Ovary (tissue), 9 donors: ENCODE results near the gene STK32C. TPM values are rescaled to one million over a fixed set of nuclear protein-coding genes. Genes with fewer than 3 reads are reported as not detected.

Source experiments
- DNase-seq, 5 donors: peaks; one replicate each; pipeline ENCODE4 v3.0.0-alpha.2; 2019 to 2020
- H3K27ac ChIP-seq, 2 donors: fragments of 200-600 bp; one replicate each; pipeline versions ENCODE4 v1.5.1 to v1.8.0; 2019 to 2022
- H3K27me3 ChIP-seq: fragments of 200-600 bp; one replicate; pipeline ENCODE4 v1.8.0; 2022
- H3K36me3 ChIP-seq: fragments of 200-600 bp; sonication (generic); one replicate; pipeline ENCODE4 v1.5.1; 2019
- H3K4me1 ChIP-seq: one replicate; pipeline ENCODE4 v1.8.1; 2013; ENCODE audit warnings: mild to moderate bottlenecking, moderate library complexity; ENCODE audit not compliant: insufficient read depth
- H3K4me3 ChIP-seq: fragments of 200-600 bp; sonication (generic); one replicate; pipeline ENCODE4 v1.5.1; 2017
- H3K9me3 ChIP-seq, 2 donors: fragments of 200-600 bp in 1 of 2; sonication (generic) in 1 of 2; one replicate each; pipeline versions ENCODE4 v1.5.1 to v1.8.1; 2013 to 2019; ENCODE audit warnings: mild to moderate bottlenecking in 1 of 2, moderate library complexity in 1 of 2
- CTCF ChIP-seq, 3 donors: fragments of 450-650 bp in 2 of 3; fragments of 200-600 bp in 1 of 3; IDR thresholded peaks; one replicate each; pipeline versions ENCODE4 v1.5.1 to v1.8.0; 2016 to 2022; ENCODE audit warnings: antibody characterized with exemption in 3 of 3, mild to moderate bottlenecking in 1 of 3
- EP300 ChIP-seq: sonication (generic); formaldehyde crosslinking; IDR thresholded peaks from one replicate; pipeline ENCODE4 v1.6.1; 2017; ENCODE audit warnings: antibody characterized with exemption
- POLR2A ChIP-seq: fragments of 450-650 bp; IDR thresholded peaks from one replicate; pipeline ENCODE4 v1.6.1; 2017; ENCODE audit warnings: antibody characterized with exemption, mild to moderate bottlenecking, moderate library complexity
- WGBS, 3 donors: extraction: QIAGEN DNeasy Blood & Tissue Kit in 1 of 3; methylation state at CpG; one replicate each; pipeline versions ENCODE4 v1.1.5 to v1.1.7; 2013 to 2017; 5-methylcytosine and 5-hydroxymethylcytosine counted together
- intact Hi-C, 4 donors: fragments of 100-400 bp; cut with DNase I; formaldehyde crosslinking; loops; one replicate each; pipeline versions ENCODE4 v1.11.0 to v1.15.1; 2022 to 2023
- polyA plus RNA-seq, 2 donors: library from polyadenylated mRNA; stranded (reverse); fragments of 200-250 nt in 1 of 2; fragments of 350-450 nt in 1 of 2; fragmentation: Illumina TruSeq in 1 of 2; extraction: RNeasy Lipid Tissue Mini Kit (QIAGEN cat#74804) in 1 of 2; gene quantifications; one replicate each; pipeline ENCODE4 v1.2.3, GENCODE V29; 2013 to 2014
- total RNA-seq, 7 donors: library from RNA; depleted of rRNA in 2 of 7; stranded (reverse); fragments of >200 nt in 2 of 7; fragmentation: NEBNext Ultra II Directional in 3 of 7; extraction: Animal tissue kit (Norgen Biotek cat#: 25700) in 3 of 7; gene quantifications; one replicate each; pipeline versions ENCODE4 v1.1.0 to v1.2.4, GENCODE V29; 2016 to 2023
- donor health status: DM: no; HTN: no; CAD: no; lungs with moderate emphysema.
- donor health status: DM: no; HTN: no; CAD: no.
- donor health status: Bipolar disorder and iron deficiency.
- donor health status: DM: yes; HTN: yes; CAD: no.
- donor health status: DM: no; HTN: no; CAD: no.
- donor health status: DM: yes; HTN: yes; CAD: no.

Gene STK32C
- total and polyA plus RNA-seq, 9 donors: 2.6 to 13.8 (median 8.8) TPM

GRCh38 chr10:132169031-132169765, 138.6 kb downstream of the STK32C start:
- Histone ChIP-seq H3K36me3 (no peaks in the 10 kb centered on the region), H3K4me3 (no peak overlapping the region), H3K9me3 (no peaks in the 10 kb centered on the region), H3K27ac (no peak overlapping the region), H3K27me3 (no peaks in the 10 kb centered on the region), H3K4me1 (no peaks in the 10 kb centered on the region)
- intact Hi-C loops: no loop called here
- no peak for TF ChIP-seq CTCF (IDR thresholded peaks at IDR 0.05)
- TF ChIP-seq EP300: no peak
- TF ChIP-seq POLR2A: no peak
- WGBS, 3 donors: 90 to 93% (median 91%) methylated on average over 41 to 42 of the region's 42 CpGs
- peak in 1 of 5 donors; percentile 26 for DNase-seq

GRCh38 chr10:132168571-132169030, 139.1 kb downstream of the STK32C start:
- intact Hi-C loops: no loop called here
- TF ChIP-seq CTCF (IDR thresholded peaks at IDR 0.05) (no peak), EP300 (no peak), POLR2A (no peak)
- Histone ChIP-seq H3K4me3 (no peak overlapping the region), H3K27me3 (no peaks in the 10 kb centered on the region), H3K4me1 (no peaks in the 10 kb centered on the region), H3K9me3 (no peaks in the 10 kb centered on the region), H3K27ac (no peak overlapping the region), H3K36me3 (no peaks in the 10 kb centered on the region)
- WGBS, 3 donors: 85 to 89% (median 85%) methylated on average over 27 to 28 of the region's 28 CpGs
- DNase-seq: peak in 1 of 5 donors; percentile 29

- no peaks in the 10 kb centered on the region for H3K36me3 ChIP-seq
- intact Hi-C loops: no loop called here
- WGBS, 3 donors: 79 to 85% (median 84%) methylated on average over 17 of the region's 17 CpGs
- no peak overlapping the region for H3K27ac ChIP-seq
- no peaks in the 10 kb centered on the region for H3K9me3 ChIP-seq
- DNase-seq: peak in 1 of 5 donors; percentile 19
- no peaks in the 10 kb centered on the region for H3K27me3 ChIP-seq
- TF ChIP-seq POLR2A (no peak), EP300 (no peak)
- no peaks in the 10 kb centered on the region for H3K4me1 ChIP-seq
- H3K4me3 ChIP-seq: no peak overlapping the region
These were observed 139.8 kb downstream of the STK32C start for GRCh38 chr10:132167976-132168375.

GRCh38 chr10:132167041-132167674, 140.6 kb downstream of the STK32C start:
- Histone ChIP-seq H3K9me3 (no peaks in the 10 kb centered on the region), H3K4me3 (no peak overlapping the region), H3K27ac (no peak overlapping the region), H3K36me3 (no peaks in the 10 kb centered on the region), H3K27me3 (no peaks in the 10 kb centered on the region), H3K4me1 (no peaks in the 10 kb centered on the region)
- DNase-seq: peak in 1 of 5 donors; percentile 16
- 92 to 93% (median 93%) methylated on average over 22 of the region's 22 CpGs for WGBS, 3 donors
- no peak for TF ChIP-seq CTCF (IDR thresholded peaks at IDR 0.05)
- TF ChIP-seq POLR2A: no peak
- no peak for TF ChIP-seq EP300
- intact Hi-C loops: no loop called here
